ENCODE measurements around the gene HLA-G. TPM values are rescaled to one million over a fixed set of nuclear protein-coding genes. Genes with fewer than 3 reads are reported as not detected.

The HLA-G gene
- total and polyA plus RNA-seq, 2 of the 4 experiments (the other 2 are of a cell fraction), result not detected

GRCh38 chr6:29811377-29811776 is 16.2 kb upstream of the HLA-G start:
- Histone ChIP-seq H3K9me1 (ENCODE audit: insufficient read depth, low read length) (no peaks in the 10 kb centered on the region), H2BK120ac (ENCODE audit: low read depth, low read length) (no peak overlapping the region), H2AK9ac (replicated peaks; ENCODE audit: low read depth, low read length, poor library complexity) (no peak overlapping the region), H2BK20ac (ENCODE audit: low read depth, low read length) (no peak overlapping the region), H3K56ac (ENCODE audit: extremely low read depth, insufficient read depth, low read length) (no peak overlapping the region), H4K8ac (ENCODE audit: low read depth in 2 of 2, low read length in 2 of 2) (no peak overlapping the region), H4K91ac (ENCODE audit: insufficient read depth, low read depth, low read length) (no peak overlapping the region), H3K14ac (replicated peaks; ENCODE audit: low read depth, low read length) (no peak overlapping the region), H4K5ac (ENCODE audit: low read depth, low read length) (no peak overlapping the region), H3K4me2 (ENCODE audit: low read depth, low read length) (no peak overlapping the region), H3K18ac (ENCODE audit: low read depth, low read length) (no peak overlapping the region), H2AFZ (replicated peaks; ENCODE audit: low read length, poor library complexity) (no peak overlapping the region), H3K4me3 (ENCODE audit: insufficient read depth, low read depth, low read length) (no peak overlapping the region), H3K36me3 (ENCODE audit: control insufficient read depth, insufficient read depth, low read length) (no peaks in the 10 kb centered on the region), H3K27ac (ENCODE audit: insufficient read depth, low read length) (no peak overlapping the region), H3K4me1 (ENCODE audit: control insufficient read depth, insufficient read depth, low read length) (no peaks in the 10 kb centered on the region), H3K9me3 (ENCODE audit: control insufficient read depth, insufficient read depth, low read length) (no peaks in the 10 kb centered on the region), H2AK5ac (ENCODE audit: low read depth, low read length) (no peak overlapping the region), H3K23ac (ENCODE audit: low read depth, low read length) (no peak overlapping the region), H3K27me3 (ENCODE audit: control insufficient read depth, insufficient read depth, low read length) (peaks cover 2% of the 10 kb centered on the region; the same call in 1 of the 2 replicates), H2BK15ac (ENCODE audit: low read depth, low read length) (no peak overlapping the region), H4K20me1 (ENCODE audit: insufficient read depth, low read length) (no peaks in the 10 kb centered on the region), H3K9ac (ENCODE audit: low read depth, low read length) (no peak overlapping the region), H2BK5ac (ENCODE audit: low read depth, low read length, poor library complexity, severe bottlenecking) (no peak overlapping the region), H3K79me1 (ENCODE audit: low read depth in 1 of 2, low read length in 2 of 2) (no peaks in the 10 kb centered on the region), H3K4ac (ENCODE audit: low read depth, low read length) (no peak overlapping the region)
- DNase-seq, result no peak
- intact Hi-C loops (cut with micrococcal nuclease), result no loop called here
- no peak for ATAC-seq (ENCODE audit: low read depth)
- CTCF ChIA-PET, result no interaction called here
- dilution Hi-C loops (cut with HindIII; ENCODE audit: low sequenced_read_pairs, unreplicated experiment), result no loop called here
- WGBS, 2 experiments (ENCODE audit: extremely low coverage in 2 of 2, insufficient read length in 1 of 2), result 88% methylated on average over 1 of the region's 1 CpG; no CpG with 5 or more reads in 1 of the 2 experiments
- in situ Hi-C loops (cut with MboI; ENCODE audit: low sequenced_read_pairs), result no loop called here
- TF ChIP-seq MAFK (IDR thresholded peaks at IDR 0.05; ENCODE audit: low read depth, low read length) (no peak), ELK1 (IDR thresholded peaks at IDR 0.05; ENCODE audit: borderline replicate concordance, low read depth, low read length) (no peak), MAZ (IDR thresholded peaks at IDR 0.05; ENCODE audit: borderline replicate concordance, low read depth, low read length) (no peak), MXI1 (IDR thresholded peaks at IDR 0.05; ENCODE audit: borderline replicate concordance, low read depth, low read length) (no peak), FOS (IDR thresholded peaks at IDR 0.05; ENCODE audit: low read depth, low read length) (no peak), RAD21 (IDR thresholded peaks at IDR 0.05; ENCODE audit: low read length) (no peak), BHLHE40 (IDR thresholded peaks at IDR 0.05; ENCODE audit: low read depth, low read length) (no peak), RFX5 (IDR thresholded peaks at IDR 0.05; ENCODE audit: low read depth, low read length) (no peak), USF2 (IDR thresholded peaks at IDR 0.05; ENCODE audit: low read depth, low read length) (no peak), POLR2A (IDR thresholded peaks at IDR 0.05; ENCODE audit: low read depth, low read length) (no peak), CEBPB (IDR thresholded peaks at IDR 0.05; ENCODE audit: low read depth, low read length) (no peak), SMC3 (IDR thresholded peaks at IDR 0.05; ENCODE audit: low read depth, low read length) (no peak), CHD1 (IDR thresholded peaks at IDR 0.05; ENCODE audit: low read depth, low read length) (no peak), RCOR1 (IDR thresholded peaks at IDR 0.05; ENCODE audit: insufficient replicate concordance, low read length) (no peak), NFE2L2 (IDR thresholded peaks at IDR 0.05; ENCODE audit: low read depth, low read length) (no peak), CTCF (conservative IDR thresholded peaks at IDR 0.05; ENCODE audit: low read depth, low read length) (no peak)
- BruUV-seq (replicated peaks), result no TSS peak
- POLR2A ChIA-PET (ENCODE audit: unreplicated experiment), result no interaction called here

All from IMR-90 (cell line).